GM18502 (cell line): ENCODE results near the gene MRPS26.
"Not testable (repeated sequence)": the region's sequence is repeated elsewhere in the genome, so short reads cannot be mapped to it uniquely, and the experiment has no call there.

ENCODE experiments used
- ATAC-seq: cut with Tn5 transposase; IDR thresholded peaks from one replicate; pipeline ENCODE4 v1.9.1; 2021; ENCODE audit warnings: mild to moderate bottlenecking; ENCODE audit not compliant: unreplicated experiment, poor library complexity

The MRPS26 gene

DNA sequence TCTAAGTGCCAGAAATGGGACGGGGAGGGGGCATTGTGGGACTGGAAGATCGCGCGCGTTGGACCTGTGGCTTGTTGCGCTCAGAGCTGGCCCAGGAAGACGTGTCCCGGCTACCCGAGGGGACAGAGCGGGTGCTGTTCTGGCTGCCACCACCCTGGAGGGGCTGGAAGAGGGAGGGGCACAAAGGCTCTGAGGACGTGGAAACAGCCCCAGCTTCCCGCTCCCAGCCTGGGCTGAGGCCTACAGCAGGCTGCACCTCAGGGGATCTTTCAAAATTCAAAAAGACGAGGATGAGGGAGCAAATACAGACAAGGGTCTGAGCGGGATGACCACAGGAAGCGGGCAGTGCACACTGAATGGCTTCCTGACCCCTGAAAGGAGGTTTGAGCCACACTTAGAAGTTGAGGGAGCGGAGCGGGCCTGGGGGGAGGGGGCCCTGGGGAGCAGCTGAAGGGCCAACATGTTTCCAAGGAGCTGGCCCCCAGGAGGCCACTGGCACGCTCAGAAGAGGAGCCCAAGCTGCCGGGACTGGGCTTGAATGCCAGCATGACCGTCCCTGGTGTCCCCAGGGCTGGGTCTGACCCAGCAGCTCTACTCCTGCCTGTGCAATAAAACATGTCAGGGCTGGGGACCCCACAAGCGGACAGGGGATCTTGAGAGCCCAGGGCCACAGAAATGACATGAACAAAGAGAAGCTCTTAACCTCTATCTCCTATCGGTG, 26.8 kb downstream of the MRPS26 start:
- no peak for ATAC-seq

- ATAC-seq = not testable (repeated sequence)
These were observed 27.4 kb downstream of the MRPS26 start for GRCh38 chr20:3073251-3073643.

GRCh38 chr20:3074812-3075211, 29.0 kb downstream of the MRPS26 start:
- ATAC-seq = no peak

DNA sequence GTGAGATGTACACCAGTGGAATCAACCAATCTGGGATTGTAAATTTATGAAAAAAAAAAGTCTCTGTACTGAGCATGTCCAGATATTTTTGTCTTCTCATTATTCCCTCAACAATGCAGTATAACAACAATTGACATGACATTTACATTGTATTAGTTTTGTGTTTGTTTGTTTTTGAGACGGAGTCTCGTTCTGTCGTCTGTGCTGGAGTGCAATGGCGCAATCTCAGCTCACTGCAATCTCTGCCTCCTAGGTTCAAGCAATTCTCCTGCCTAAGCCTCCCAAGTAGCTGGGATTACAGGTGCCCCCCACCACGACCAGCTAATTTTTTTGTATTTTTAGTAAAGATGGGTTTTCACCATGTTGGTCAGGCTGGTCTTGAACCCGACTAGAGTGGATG, 29.5 kb downstream of the MRPS26 start:
- ATAC-seq = not testable (repeated sequence)

GRCh38 chr20:3077618-3078134, 31.8 kb downstream of the MRPS26 start:
- no peak for ATAC-seq

- no peak for ATAC-seq
These were observed 35.1 kb downstream of the MRPS26 start for GRCh38 chr20:3080939-3081388.

DNA sequence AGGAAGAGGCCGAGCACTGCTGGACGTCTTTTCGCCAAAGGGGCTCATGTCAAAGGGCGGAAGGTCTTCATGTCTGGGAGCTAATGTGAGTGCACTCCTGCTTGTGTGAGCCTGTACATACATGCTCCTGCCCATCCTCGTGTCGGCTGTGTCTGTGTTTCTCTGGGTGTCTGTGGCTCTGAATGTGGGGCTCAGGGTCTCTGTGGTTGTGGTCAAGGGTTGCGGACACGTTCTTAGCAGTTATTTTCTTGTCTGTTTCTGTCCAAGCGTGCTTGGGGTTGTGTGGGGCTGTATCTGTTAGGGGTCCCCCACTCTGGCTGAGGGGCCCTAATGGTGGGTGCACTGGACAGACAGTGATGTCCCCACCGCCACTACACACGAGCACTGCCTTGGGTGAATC, 35.8 kb downstream of the MRPS26 start:
- no peak for ATAC-seq

DNA sequence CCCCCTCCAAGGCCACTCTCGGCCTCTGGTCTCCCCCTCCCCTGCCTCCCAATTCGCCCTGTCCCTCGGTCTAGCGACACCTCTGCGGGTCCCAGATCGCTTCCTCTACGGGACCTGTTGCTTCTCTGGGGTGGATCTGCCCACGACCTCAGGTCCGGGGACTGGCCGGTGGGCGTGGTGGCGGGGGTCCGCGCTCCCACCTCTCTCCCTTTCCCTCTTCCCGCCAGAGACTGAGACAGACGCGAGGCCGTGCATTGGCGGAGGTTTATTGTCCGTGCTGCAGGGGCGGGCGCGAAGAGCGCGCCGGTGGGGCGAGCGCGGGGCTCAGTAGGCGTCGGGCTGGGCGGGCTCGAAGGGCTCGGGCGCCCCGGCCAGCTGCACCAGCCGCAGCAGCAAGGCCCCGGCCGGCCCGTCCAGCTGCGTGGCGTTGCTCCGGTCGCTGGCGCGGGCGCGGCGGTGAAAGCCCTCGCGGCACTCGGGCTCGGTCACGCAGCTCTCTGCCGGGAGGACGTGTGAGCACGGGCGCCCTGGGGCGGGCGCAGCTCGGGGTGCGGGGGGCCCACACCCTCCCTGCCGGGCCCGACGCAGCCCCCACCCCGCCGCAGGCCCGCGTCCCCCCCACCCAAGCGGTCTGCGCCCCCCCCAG, 36.6 kb downstream of the MRPS26 start:
- ATAC-seq = no peak

DNA sequence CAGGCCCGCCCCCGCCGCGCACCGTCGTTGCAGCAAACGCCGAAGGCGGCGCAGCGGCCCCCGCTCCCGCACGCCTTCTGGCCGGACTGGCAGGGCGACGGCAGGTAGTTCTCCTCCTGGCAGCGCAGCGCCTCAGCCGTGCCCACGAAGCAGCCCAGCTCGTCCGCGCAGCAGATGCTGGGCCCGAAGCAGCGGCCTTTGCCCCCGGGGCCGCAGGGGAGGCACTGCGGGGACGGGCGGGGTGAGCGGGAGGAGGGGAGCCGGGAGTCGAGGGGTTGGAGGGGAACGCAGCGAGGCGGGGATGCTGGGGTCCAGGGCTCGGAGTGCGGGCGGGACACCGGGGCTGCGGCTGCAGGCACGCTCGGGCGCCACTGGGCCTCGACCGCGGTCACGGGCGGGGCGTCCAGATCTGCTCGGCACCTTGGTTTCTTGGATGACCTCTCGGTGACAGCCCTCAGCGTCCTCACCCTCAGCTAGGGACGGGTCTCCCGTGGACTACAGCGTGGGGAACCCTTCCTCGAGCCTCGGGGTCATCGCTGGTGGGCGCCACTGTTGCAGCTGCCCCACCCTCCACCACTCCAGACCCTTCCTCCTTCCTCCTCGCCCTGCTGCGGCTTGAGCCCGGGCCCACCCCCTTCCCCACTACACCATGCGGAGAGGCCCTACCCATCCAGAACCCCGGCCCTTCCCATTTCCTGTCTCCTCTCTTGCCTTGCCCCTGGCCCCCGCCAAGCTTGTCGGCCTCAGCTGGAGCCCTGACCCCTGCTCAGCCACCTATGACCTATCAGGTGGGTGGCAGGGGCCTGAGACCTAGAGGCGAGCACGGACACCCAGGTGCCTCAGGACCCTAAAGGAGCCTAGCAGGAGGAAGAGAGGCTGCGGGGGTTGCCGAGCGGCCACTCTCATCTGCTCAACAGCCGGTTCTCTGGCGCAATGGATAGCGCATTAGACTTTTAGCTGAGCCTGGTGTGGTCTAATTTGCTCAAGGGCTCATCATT, 37.4 kb downstream of the MRPS26 start:
- no peak for ATAC-seq

- ATAC-seq = no peak
These were observed 38.6 kb downstream of the MRPS26 start, which contains the start of gene AVP for GRCh38 chr20:3084283-3084985. AVP (minus strand) TSS chr20:3084724; CDS start chr20:3084674, 50 bp downstream.

DNA sequence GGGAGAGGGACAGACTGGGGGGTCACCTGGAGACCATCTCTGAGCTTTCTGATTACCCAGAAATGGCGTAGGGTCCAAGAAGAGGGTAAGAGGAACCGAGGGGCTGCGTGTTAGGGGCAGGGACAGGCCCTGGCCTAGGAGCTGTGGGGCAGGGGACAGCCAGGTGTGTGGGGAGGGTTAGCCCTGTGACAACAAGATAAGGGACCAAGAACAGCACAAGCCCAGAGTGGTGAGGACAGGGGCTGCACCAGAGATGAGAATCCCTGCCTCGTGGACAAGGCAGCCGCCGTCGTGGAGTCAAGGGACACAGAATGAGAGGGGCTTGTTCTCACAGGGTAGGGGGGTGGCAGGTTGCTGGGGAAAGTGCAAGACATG, 39.1 kb downstream of the MRPS26 start:
- no peak for ATAC-seq

DNA sequence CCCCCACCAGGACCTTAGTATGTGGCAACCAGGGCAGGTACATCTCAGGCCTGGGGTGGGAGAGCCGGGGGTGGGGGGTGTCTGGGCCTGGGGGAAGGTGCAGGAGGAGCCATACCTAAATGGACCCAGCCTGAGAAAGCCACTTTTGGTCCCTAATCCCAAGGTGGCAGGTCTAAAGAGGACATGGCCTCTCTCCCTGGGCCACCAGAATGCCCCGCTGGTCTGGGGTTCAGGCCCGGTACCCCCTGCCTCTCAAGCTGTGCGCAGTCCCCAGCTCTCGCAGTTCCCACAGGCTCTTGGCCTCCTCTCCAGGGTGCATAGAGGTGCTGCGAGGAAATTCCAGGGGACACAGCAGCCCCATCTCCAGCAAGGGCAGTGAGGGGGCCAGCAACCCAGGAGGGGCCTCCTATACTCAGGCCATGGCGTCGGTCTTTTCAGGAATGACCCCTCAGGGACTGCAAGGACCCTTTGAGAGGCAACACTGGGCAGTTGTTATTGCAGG, 39.8 kb downstream of the MRPS26 start:
- ATAC-seq = no peak

DNA sequence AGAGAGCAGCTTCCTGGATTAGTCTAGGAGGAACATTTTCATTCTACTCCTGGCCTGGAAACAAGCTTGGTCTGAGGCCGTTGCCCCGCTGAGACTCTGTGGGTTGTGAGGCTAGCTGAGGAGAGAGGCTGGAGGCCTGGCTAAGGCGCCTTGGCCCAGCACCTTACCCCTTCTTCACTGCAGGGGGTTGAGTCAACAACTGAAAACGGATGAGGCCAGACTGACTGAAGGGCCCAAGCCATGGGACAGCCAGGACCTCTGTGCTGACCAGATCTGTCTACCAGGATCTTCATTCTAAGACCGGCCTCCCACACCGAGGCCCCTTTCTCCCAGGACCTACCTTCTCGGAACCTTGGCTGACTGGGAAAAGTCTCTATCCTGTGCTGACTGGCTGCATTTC, 42.2 kb downstream of the MRPS26 start:
- ATAC-seq = no peak

DNA sequence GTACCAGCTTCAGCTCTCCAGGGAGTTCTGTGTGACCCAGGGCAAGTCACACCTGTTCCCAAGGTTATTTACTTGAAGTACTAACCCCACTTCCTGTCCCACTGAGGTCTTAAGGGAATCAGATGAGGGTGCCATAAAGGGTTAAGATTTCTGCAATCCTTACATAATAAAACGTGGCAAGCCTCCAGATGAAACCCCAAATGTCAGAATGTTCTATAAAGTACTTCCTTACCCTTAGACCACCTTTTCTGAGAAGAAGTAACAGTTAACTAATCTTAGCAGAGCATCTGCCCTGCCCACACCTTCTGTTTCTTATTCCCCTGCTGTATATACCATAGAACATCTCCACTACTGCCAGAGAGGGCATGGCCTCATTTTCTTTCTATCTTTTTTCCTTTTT, 44.7 kb downstream of the MRPS26 start:
- ATAC-seq = no peak

DNA sequence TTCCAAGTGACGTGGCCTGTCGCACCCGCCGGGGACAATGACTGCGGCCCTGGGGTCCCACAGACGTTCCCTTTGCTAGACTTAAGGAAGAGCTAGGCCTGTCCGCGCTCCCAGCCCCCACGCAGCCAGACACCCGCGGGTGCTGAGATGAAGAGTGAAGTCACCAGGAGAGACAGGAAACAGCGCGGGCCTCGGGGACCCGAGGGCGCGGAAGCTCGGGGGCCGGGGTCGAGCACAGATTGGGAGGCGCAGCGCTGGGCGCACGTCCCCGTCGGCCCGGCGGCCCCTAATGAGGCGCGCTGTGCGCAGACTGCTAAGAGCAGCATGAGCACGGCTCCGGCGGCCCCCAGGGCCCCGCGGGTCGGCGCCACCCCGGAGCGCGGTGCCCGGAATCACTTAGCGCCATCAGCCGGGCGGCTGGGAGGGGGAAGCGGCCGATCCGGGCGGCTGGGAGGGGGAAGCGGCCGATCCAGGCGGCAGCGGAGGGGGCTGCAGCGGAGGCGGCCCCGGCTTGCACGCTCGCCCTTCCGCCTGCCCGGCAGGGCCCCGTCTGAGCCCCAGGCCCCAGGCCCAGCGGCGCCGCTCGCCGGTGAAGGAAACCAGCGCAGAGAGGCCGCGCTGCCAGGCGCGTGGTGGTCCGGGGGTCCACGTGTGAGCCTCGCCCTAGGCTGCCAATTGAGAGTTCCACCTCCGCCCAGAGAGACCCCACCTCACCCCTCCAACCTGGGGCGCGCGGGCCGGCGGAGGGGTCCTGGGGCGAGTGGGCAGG, 46.9 kb downstream of the MRPS26 start:
- ATAC-seq = no peak

DNA sequence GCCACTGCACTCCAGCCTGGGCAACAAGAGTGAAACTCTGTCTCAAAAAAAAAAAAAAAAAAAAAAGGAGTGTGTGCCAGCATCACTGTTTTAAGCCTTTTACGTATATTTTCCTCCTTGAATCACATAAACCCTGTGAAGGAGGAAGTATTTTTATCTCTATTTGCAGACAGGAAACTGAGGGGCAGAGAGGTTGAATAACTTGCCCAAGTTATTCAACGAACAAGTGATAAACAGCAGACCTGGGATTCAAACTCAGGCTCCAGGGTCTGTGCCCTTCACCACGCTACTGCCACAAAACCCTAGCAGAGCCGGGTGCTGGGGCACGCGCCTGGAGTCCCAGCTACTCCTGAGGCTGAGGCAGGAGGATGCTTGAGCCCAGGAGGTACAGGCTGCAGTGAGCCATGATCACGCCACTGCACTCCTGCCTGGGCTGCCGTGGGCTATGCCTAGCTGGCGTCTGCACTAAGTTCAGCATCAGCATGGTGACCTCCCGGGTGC, 48.1 kb downstream of the MRPS26 start:
- ATAC-seq = no peak

DNA sequence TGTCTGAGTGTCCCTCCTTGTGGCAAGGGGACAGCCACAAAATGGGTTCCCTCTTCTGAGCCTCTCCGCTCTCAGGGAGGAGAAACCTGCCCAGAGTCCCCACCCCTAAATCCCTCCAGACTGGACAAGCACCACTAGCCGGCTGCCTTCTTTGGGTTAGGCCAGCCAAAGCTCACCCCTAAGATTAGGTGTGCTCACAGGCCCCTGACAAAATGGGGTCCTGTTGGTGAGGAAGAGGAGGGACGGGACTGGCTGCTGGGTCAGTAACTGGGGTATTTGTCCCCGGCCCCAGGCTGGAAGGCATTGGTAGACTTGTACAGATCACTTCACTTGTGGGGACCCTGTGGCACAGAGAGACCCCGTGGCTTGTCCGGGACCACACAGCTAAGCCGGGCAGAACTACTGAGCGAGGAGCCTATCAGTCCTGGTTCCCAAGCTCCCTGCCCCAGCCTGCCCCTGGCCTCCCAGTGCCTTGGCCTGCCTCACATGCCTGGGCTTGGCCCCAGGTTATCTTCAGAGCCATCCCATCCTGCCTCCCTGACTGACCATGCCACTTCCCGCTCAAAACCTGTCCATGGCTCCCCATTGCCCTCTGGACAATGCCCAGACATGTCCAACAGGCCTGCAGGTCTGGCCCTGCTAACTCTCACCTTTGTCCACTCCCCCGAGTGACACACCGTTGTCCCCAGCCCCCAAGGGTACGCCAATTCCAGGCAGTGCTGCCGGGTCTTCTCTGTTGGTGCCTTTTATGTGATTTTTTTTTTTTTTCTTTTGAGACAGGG, 49.2 kb downstream of the MRPS26 start:
- no peak for ATAC-seq
